NCI-H2081 treated with DMSO at 0.1 percent for 48 hours (cell line): ENCODE data around the gene CLASRP.

Source experiments
- DNase-seq: peaks from one replicate; lab custom pipeline; 2025; lab: John Stamatoyannopoulos, UW

The CLASRP gene

GRCh38 chr19:45020071-45020470 is 18.8 kb upstream of the CLASRP start:
- no peak for DNase-seq

GRCh38 chr19:45021971-45022370 is 16.9 kb upstream of the CLASRP start:
- no peak for DNase-seq

DNA sequence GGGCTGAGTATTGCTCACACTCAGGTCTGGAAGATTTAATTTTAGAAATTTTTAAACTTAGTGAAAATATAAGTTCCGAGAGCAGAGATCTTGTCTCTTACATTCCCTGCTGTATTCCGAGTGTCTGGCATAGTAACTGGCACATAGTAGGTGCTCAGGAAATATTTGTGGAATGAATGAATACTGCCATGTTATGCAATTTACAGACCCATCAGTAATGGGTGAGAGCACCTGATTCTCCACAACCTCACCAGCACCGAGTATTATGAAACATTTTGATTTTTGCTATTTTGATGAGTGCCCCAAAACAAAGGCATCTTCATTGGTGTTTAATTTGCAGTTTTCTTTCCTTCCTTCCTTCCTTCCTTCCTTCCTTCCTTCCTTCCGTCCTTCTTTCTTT is 15.8 kb upstream of the CLASRP start:
- no peak for DNase-seq

DNA sequence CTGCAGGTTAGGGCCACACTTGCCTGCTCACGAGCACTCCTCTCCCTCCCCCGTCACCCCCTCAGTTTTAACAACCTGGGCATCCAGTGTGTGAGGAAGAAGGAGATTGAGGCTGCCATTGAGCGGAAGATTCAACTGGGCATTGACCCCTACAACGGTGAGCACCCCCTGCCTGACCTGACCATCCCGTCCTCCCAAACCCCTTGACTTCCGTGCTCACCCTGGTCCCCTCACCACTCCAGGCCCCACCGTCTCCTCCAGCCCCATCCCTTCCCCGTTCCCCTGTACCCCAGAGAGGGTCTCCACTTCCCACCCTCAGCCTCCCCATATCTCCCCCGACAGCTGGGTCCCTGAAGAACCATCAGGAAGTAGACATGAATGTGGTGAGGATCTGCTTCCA is 13.6 kb upstream of the CLASRP start:
- no peak for DNase-seq

DNA sequence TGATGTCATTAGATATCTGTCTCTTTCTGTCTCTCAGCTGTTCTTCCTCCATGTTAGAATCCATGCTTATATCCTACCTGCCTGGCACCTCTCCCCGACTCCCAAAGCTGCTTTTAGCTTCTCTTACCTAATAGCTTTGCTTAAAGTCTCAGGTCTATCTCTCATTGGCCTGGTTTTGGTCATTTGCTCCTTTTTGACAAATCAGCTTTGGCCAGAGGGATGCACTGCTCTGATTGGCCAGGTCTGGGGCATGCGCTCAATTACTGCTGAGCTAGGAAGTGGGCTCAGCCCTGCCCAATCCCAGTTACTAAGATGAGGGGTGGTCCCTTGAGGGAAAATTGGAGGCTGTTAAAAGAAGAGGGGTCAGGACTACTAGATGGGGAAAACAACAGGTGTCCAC is 11.5 kb upstream of the CLASRP start:
- DNase-seq: no peak

GRCh38 chr19:45030825-45031224 is 8.0 kb upstream of the CLASRP start:
- DNase-seq: no peak

DNA sequence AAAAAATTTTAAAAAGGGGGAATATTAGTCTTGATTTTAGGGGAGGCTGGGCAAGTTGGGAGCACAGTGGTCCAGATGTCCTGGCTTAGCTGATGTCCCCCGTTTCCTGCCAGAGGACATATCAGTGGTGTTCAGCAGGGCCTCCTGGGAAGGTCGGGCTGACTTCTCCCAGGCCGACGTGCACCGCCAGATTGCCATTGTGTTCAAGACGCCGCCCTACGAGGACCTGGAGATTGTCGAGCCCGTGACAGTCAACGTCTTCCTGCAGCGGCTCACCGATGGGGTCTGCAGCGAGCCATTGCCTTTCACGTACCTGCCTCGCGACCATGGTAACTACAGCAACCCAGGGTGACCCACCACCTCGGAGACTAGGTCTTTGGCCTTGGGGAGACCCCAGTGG is 6.4 kb upstream of the CLASRP start:
- DNase-seq: no peak

GRCh38 chr19:45035755-45036154 is 3.1 kb upstream of the CLASRP start:
- no peak for DNase-seq

GRCh38 chr19:45037393-45038169 is 1.3 kb upstream of the CLASRP start:
- DNase-seq: no peak

- DNase-seq: no peak
Measured at GRCh38 chr19:45040059-45040771, 1.4 kb downstream of the CLASRP start.

DNA sequence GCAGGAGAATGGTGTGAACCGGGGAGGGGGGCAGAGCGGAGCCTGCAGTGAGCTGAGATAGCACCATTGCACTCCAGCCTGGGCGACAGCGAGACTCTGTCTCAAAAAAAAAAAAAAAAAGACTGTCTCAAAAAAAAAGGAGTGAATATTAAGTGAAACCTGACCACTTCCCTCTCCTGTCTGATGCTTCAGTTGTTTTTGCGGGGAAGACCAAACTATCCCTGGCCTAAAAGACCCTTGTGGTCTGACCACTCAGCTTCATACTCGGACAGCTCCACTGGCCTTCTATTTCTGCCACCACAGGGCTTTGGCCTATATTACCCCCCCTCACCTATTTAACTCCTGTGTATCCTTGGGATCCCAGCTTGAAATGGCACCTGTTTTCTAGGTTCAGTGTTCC is 2.3 kb downstream of the CLASRP start:
- DNase-seq: no peak

DNA sequence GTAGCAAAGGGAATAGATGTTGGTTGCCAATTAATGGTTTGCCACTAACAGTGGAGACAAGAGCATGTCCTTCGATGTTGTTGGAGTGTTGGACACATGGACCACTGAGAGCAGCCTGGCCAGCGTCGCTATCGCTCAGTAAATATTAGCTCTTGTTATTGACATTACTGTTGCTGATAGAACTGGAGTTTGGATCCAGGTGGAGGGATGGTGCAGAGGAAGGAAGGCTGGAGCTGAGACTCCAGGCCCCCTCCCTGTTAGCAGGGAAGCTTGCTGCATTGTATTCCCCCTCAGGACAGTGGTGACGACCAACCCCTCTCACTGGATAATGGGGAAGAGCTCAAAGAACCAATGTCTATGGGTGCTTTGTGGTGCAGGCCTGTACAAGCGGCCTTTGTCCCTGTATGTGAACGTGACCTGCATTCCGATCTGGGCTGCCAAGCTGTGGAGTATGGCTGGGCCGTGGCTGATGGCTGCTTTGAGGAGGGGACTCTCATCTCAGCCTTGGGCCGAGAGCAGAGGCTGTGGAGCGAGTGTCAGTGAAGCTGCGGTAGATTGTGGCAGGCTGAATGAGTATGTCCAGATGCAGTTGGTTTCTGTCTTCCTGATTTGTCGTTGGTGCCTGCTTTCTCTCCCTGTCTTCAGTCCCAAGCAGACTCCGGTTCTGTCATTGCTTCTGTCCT is 7.0 kb downstream of the CLASRP start:
- DNase-seq: no peak

DNA sequence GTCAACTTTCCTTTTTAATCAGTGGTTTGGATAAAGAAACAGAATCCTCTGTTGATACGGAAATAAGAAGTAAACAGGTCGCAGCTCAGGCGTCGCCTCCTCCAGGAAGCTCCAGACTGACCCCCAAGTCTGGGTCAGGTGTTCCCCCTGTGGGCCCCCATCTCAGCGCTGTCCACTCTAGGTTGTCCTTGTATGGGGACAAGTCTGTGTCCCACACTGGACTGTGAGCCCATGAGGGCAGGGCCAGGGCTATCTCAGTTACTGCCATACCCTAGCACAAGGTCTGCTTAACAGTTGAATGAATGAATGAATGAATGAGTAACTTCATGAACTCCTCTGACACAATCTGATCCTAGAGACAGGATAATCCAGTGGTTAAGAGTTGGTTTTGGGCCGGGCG is 7.5 kb downstream of the CLASRP start:
- no peak for DNase-seq

GRCh38 chr19:45047188-45047797 is 8.4 kb downstream of the CLASRP start:
- no peak for DNase-seq

GRCh38 chr19:45049073-45049736 is 10.4 kb downstream of the CLASRP start:
- DNase-seq: no peak

- no peak for DNase-seq
Measured at GRCh38 chr19:45050036-45050435, 11.2 kb downstream of the CLASRP start.

- DNase-seq: no peak
Measured at GRCh38 chr19:45051929-45052579, 13.2 kb downstream of the CLASRP start.

GRCh38 chr19:45056831-45057230 is 18.0 kb downstream of the CLASRP start:
- DNase-seq: no peak

DNA sequence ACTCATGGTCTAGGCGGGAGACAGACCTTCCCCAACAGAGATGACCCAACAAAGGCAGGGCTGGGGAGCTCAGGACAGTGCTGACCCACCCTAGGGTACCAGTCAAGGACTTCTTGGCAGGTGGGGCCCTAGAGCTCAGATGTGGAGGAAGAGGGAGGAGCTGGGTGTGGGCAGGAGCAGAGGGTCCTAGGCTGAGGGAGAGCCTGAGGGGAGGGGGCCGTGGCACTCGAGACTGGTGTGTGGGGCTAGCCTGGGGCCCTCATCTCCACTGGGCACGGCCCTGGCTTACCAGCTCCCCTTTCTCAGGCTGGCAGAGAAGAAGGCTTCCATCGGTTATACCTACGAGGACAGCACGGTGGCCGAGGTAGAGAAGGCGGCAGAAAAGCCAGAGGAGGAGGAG is 18.6 kb downstream of the CLASRP start:
- no peak for DNase-seq

DNA sequence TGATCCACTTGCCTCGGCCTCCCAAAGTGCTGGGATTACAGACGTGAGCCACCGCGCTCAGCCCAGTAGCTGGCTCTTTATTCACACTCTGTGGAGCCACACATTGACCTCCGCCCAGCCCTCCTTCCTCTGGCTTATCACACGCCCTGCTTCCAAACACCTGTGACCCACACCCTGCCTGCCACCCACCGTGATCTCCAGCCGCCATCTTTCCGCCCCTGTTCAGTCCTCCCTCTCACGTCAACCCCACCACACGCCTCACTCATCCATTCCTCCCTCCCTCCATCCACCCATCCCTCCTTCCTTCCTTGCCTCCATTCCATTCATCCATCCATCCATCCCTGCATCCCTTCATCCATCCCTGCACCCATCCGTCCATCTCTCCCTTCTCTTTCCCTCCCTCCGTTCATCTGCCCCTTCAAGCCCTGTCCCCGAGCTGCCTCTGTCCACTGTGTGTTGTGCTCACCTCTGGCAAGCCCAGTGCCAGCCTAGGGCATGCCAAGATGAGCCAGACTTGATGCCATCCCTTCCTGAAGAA is 19.8 kb downstream of the CLASRP start:
- DNase-seq: no peak

- peak; percentile 24 for DNase-seq
Measured at GRCh38 chr19:45059258-45059965, 20.6 kb downstream of the CLASRP start.
